Coronary artery (tissue), 2 donors: Measurements from ENCODE around the gene SLC17A2.

ENCODE experiments used
- DNase-seq: peaks from one replicate; pipeline ENCODE4 v3.0.0-alpha.2; 2017; ENCODE audit warnings: low spot score
- H3K27ac ChIP-seq, 2 donors: fragments of 200-600 bp; sonication (generic); one replicate each; pipeline ENCODE4 v1.5.1; 2016 to 2019
- H3K4me3 ChIP-seq: fragments of 200-600 bp; sonication (generic); 2 replicates; pipeline ENCODE4 v1.5.1; 2016; ENCODE audit warnings: mild to moderate bottlenecking, moderate library complexity
- CTCF ChIP-seq: fragments of 200-600 bp; sonication (generic); IDR thresholded peaks from one replicate; pipeline ENCODE4 v1.5.1; 2019; ENCODE audit warnings: antibody characterized with exemption

SLC17A2 gene

GRCh38 chr6:25883991-25884390 is 46.5 kb downstream of the SLC17A2 start:
- H3K4me3 ChIP-seq: no peak overlapping the region
- no peak for TF ChIP-seq CTCF
- no peak overlapping the region for H3K27ac ChIP-seq
- DNase-seq: no peak

GRCh38 chr6:25883536-25883935 is 47.0 kb downstream of the SLC17A2 start:
- H3K4me3 ChIP-seq: no peak overlapping the region
- DNase-seq: no peak
- H3K27ac ChIP-seq: no peak overlapping the region
- no peak for TF ChIP-seq CTCF

- H3K4me3 ChIP-seq: peak overlapping the region; percentile 13
- no peak overlapping the region for H3K27ac ChIP-seq
- TF ChIP-seq CTCF: no peak
- no peak for DNase-seq
Observed at GRCh38 chr6:25882051-25882496, 48.4 kb downstream of the SLC17A2 start.

- no peak for TF ChIP-seq CTCF
- no peak for DNase-seq
- H3K4me3 ChIP-seq: no peak overlapping the region
- H3K27ac ChIP-seq: no peak overlapping the region
Observed at GRCh38 chr6:25880601-25881000, 49.9 kb downstream of the SLC17A2 start.

- no peak for TF ChIP-seq CTCF
- H3K27ac ChIP-seq: no peak overlapping the region
Observed at GRCh38 chr6:25878721-25879322, 51.7 kb downstream of the SLC17A2 start.

GRCh38 chr6:25875926-25876602 is 54.4 kb downstream of the SLC17A2 start:
- no peak for TF ChIP-seq CTCF
- no peak overlapping the region for H3K27ac ChIP-seq
- H3K4me3 ChIP-seq: no peak overlapping the region
- DNase-seq: no peak

More at GRCh38 chr6:25878721-25879322, 51.7 kb downstream of the SLC17A2 start:
- no peak overlapping the region for H3K4me3 ChIP-seq
- DNase-seq: no peak

GRCh38 chr6:25875563-25875905 is 55.0 kb downstream of the SLC17A2 start:
- no peak for DNase-seq
- TF ChIP-seq CTCF: no peak
- no peak overlapping the region for H3K27ac ChIP-seq
- no peak overlapping the region for H3K4me3 ChIP-seq
